ENCODE results near the gene CXCL16. TPM values are rescaled to one million over a fixed set of nuclear protein-coding genes. Genes with fewer than 3 reads are reported as not detected.
A peak's percentile ranks its signal among the peaks of the same experiment; 100 is the strongest.

The CXCL16 gene
- total and polyA plus RNA-seq, 2 of the 13 experiments (the other 11 are each of a cell fraction or from before 2014, with no cell fraction given) = 9.4 to 101 TPM

GRCh38 chr17:4709794-4710692, 29.7 kb downstream of the CXCL16 start, which contains the start of gene ARRB2 (continued):
- TF ChIP-seq ZNF446 (CRISPR knock-in tag; IDR thresholded peaks at IDR 0.05) (no peak), SIX4 (CRISPR knock-in tag; IDR thresholded peaks at IDR 0.05) (no peak), HMG20A (CRISPR knock-in tag; IDR thresholded peaks at IDR 0.05; ENCODE audit: borderline replicate concordance) (no peak), NFE2L2 (IDR thresholded peaks at IDR 0.05; ENCODE audit: low read length) (no peak), GATAD2A (CRISPR knock-in tag; IDR thresholded peaks at IDR 0.05) (peak; percentile 58), BRF2 (CRISPR knock-in tag; IDR thresholded peaks at IDR 0.05) (no peak), ZNF605 (CRISPR knock-in tag; IDR thresholded peaks at IDR 0.05) (0 out of 2 replicates have a peak, but pooled peaks have one; percentile 12), SMAD1 (CRISPR knock-in tag; IDR thresholded peaks at IDR 0.05; ENCODE audit: borderline replicate concordance, low read depth) (peak; percentile 55; the same call in 1 of the 2 replicates), ZNF101 (CRISPR knock-in tag; IDR thresholded peaks at IDR 0.05; ENCODE audit: borderline replicate concordance, low read depth) (no peak), HOXA7 (CRISPR knock-in tag; IDR thresholded peaks at IDR 0.05) (no peak), ZNF317 (CRISPR knock-in tag; IDR thresholded peaks at IDR 0.05) (peak; percentile 97), RFX1 (IDR thresholded peaks at IDR 0.05) (no peak), ZNF780A (CRISPR knock-in tag; IDR thresholded peaks at IDR 0.05) (no peak), ZNF776 (CRISPR knock-in tag; IDR thresholded peaks at IDR 0.05) (no peak)
- TF ChIP-seq, protein P1, sequence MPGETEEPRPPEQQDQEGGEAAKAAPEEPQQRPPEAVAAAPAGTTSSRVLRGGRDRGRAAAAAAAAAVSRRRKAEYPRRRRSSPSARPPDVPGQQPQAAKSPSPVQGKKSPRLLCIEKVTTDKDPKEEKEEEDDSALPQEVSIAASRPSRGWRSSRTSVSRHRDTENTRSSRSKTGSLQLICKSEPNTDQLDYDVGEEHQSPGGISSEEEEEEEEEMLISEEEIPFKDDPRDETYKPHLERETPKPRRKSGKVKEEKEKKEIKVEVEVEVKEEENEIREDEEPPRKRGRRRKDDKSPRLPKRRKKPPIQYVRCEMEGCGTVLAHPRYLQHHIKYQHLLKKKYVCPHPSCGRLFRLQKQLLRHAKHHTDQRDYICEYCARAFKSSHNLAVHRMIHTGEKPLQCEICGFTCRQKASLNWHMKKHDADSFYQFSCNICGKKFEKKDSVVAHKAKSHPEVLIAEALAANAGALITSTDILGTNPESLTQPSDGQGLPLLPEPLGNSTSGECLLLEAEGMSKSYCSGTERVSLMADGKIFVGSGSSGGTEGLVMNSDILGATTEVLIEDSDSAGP (CRISPR knock-in tag; IDR thresholded peaks at IDR 0.05; ENCODE audit: borderline replicate concordance) = peak; percentile 56; the same call in 1 of the 2 replicates
- TF ChIP-seq, protein P2, sequence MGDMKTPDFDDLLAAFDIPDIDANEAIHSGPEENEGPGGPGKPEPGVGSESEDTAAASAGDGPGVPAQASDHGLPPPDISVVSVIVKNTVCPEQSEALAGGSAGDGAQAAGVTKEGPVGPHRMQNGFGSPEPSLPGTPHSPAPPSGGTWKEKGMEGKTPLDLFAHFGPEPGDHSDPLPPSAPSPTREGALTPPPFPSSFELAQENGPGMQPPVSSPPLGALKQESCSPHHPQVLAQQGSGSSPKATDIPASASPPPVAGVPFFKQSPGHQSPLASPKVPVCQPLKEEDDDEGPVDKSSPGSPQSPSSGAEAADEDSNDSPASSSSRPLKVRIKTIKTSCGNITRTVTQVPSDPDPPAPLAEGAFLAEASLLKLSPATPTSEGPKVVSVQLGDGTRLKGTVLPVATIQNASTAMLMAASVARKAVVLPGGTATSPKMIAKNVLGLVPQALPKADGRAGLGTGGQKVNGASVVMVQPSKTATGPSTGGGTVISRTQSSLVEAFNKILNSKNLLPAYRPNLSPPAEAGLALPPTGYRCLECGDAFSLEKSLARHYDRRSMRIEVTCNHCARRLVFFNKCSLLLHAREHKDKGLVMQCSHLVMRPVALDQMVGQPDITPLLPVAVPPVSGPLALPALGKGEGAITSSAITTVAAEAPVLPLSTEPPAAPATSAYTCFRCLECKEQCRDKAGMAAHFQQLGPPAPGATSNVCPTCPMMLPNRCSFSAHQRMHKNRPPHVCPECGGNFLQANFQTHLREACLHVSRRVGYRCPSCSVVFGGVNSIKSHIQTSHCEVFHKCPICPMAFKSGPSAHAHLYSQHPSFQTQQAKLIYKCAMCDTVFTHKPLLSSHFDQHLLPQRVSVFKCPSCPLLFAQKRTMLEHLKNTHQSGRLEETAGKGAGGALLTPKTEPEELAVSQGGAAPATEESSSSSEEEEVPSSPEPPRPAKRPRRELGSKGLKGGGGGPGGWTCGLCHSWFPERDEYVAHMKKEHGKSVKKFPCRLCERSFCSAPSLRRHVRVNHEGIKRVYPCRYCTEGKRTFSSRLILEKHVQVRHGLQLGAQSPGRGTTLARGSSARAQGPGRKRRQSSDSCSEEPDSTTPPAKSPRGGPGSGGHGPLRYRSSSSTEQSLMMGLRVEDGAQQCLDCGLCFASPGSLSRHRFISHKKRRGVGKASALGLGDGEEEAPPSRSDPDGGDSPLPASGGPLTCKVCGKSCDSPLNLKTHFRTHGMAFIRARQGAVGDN (CRISPR knock-in tag; IDR thresholded peaks at IDR 0.05) = peak; percentile 87
- TF ChIP-seq, protein P3, sequence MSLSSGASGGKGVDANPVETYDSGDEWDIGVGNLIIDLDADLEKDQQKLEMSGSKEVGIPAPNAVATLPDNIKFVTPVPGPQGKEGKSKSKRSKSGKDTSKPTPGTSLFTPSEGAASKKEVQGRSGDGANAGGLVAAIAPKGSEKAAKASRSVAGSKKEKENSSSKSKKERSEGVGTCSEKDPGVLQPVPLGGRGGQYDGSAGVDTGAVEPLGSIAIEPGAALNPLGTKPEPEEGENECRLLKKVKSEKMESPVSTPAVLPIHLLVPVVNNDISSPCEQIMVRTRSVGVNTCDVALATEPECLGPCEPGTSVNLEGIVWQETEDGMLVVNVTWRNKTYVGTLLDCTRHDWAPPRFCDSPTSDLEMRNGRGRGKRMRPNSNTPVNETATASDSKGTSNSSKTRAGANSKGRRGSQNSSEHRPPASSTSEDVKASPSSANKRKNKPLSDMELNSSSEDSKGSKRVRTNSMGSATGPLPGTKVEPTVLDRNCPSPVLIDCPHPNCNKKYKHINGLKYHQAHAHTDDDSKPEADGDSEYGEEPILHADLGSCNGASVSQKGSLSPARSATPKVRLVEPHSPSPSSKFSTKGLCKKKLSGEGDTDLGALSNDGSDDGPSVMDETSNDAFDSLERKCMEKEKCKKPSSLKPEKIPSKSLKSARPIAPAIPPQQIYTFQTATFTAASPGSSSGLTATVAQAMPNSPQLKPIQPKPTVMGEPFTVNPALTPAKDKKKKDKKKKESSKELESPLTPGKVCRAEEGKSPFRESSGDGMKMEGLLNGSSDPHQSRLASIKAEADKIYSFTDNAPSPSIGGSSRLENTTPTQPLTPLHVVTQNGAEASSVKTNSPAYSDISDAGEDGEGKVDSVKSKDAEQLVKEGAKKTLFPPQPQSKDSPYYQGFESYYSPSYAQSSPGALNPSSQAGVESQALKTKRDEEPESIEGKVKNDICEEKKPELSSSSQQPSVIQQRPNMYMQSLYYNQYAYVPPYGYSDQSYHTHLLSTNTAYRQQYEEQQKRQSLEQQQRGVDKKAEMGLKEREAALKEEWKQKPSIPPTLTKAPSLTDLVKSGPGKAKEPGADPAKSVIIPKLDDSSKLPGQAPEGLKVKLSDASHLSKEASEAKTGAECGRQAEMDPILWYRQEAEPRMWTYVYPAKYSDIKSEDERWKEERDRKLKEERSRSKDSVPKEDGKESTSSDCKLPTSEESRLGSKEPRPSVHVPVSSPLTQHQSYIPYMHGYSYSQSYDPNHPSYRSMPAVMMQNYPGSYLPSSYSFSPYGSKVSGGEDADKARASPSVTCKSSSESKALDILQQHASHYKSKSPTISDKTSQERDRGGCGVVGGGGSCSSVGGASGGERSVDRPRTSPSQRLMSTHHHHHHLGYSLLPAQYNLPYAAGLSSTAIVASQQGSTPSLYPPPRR (CRISPR knock-in tag; IDR thresholded peaks at IDR 0.05; ENCODE audit: borderline replicate concordance) = no peak

Data from HepG2 (cell line).